Stimulated activated naive CD8-positive, alpha-beta T cell treated with anti-CD3 and anti-CD28 coated beads, Interleukin-15, amount 100 ng/mL, for 72 hours (primary cell): Measurements from ENCODE around the gene RUNDC1.
"Not testable (repeated sequence)": the region's sequence is repeated elsewhere in the genome, so short reads cannot be mapped to it uniquely, and the experiment has no call there.

Experiments used
- ATAC-seq: fragments of 150-1000 bp; cut with Tn5 transposase; 2 replicates; pipeline ENCODE4 v1.10.0; 2021; ENCODE audit warnings: mild to moderate bottlenecking, moderate library complexity
- DNase-seq, 2 donors: peaks; one replicate each; pipeline ENCODE4 v3.0.0; 2021 to 2022
- H3K27ac Mint-ChIP-seq, 2 donors: one replicate each; pipeline ENCODE4 v1.8.0; 2022; ENCODE audit warnings: mild to moderate bottlenecking in 2 of 2, mixed read lengths in 2 of 2, moderate library complexity in 2 of 2
- H3K27me3 Mint-ChIP-seq: one replicate; pipeline ENCODE4 v1.8.0; 2022; ENCODE audit warnings: mixed read lengths
- H3K4me1 Mint-ChIP-seq: one replicate; pipeline ENCODE4 v1.8.0; 2022; ENCODE audit warnings: mild to moderate bottlenecking, mixed read lengths
- H3K4me3 Mint-ChIP-seq, 2 donors: one replicate each; pipeline ENCODE4 v1.8.0; 2022; ENCODE audit warnings: mild to moderate bottlenecking in 2 of 2, mixed read lengths in 2 of 2, moderate library complexity in 1 of 2
- H3K9me3 Mint-ChIP-seq, 2 donors: one replicate each; pipeline ENCODE4 v1.8.0; 2022; ENCODE audit warnings: mixed read lengths in 2 of 2

RUNDC1 gene

GRCh38 chr17:42980274-42980765 is at the start of gene RUNDC1:
RUNDC1 (plus strand) TSS chr17:42980565; CDS start chr17:42980577, 12 bp downstream.
- no peaks in the 10 kb centered on the region for H3K27me3 Mint-ChIP-seq
- peak within 1 kb of the TSS; percentile 91 to 97 for H3K4me3 Mint-ChIP-seq
- H3K4me1 Mint-ChIP-seq: peaks cover 43% of the 10 kb centered on the region

DNA sequence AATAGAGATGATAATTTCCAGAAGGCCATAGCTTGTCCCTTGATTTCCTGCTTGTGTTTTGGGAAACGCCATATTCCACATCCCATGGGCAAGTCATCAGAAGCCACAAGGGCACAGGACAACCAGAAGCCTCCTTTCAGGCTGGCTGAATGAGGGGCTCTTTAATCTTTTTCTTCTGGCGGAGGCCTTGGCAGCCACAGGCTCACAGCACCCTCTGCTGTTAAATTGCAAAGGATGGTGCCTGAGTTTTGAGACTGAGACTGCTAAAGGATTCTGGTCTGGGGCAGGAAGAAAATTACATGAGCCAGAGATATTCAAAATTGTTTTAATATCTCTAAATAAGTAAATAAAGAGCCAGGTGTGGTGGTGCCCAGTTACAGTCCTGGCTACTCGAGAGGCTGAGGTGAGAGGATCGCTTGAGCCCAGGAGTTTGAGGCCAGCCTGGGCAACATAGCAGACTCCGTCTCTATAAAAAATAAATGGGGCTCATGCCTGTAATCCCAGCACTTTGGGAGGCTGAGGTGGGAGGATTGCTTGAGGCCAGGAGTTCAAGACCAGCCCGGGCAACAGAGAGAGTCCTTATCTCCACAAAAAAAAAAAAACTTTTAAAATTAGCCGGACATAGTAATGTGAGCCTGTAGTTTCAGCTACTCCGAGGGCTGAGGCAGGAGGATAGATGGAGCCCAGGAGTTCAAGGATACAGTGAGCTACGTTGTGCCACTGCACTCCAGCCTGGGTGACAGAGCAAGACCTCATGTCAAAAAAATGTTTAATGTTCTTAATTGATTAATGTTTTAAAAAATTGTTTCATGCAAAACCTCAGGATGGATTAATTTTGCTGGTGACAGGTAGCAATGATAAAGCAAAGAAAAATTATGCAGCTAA is 42.4 kb upstream of the RUNDC1 start:
- Mint-ChIP-seq H3K27me3 (peaks cover 36% of the 10 kb centered on the region), H3K27ac (no peak overlapping the region), H3K4me1 (no peaks in the 10 kb centered on the region), H3K9me3 (no peaks in the 10 kb centered on the region), H3K4me3 (no peak overlapping the region)
- ATAC-seq: peak; percentile 80
- peak; percentile 37 to 43 for DNase-seq

More at GRCh38 chr17:42980274-42980765, at the start of gene RUNDC1:
- DNase-seq: peak; percentile 85 to 88
- ATAC-seq: peak; percentile 87
- Mint-ChIP-seq H3K9me3 (no peaks in the 10 kb centered on the region), H3K27ac (peak within 1 kb of the TSS; percentile 96)

DNA sequence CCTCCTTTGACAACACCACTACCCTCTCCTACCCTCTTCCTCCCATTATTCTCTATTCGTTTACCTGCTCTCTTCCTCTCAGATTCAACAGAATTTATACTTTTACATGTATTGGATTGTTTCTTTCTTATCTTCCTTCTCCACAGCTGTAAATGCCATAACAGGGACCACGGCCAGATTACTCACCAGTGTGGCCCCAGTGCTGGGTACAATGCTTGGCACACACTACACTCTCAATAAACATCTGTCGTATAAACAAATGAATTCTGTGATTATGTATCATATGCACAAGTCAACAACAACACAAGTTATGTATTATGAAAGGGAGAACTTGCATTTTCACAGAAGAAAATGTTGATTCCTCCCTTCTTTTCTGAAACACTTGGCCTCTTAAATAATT is 36.2 kb upstream of the RUNDC1 start:
- Mint-ChIP-seq H3K27ac (no peak overlapping the region), H3K4me1 (no peaks in the 10 kb centered on the region), H3K4me3 (no peak overlapping the region), H3K27me3 (peaks cover 14% of the 10 kb centered on the region), H3K9me3 (no peaks in the 10 kb centered on the region)
- no peak for ATAC-seq
- DNase-seq: no peak

DNA sequence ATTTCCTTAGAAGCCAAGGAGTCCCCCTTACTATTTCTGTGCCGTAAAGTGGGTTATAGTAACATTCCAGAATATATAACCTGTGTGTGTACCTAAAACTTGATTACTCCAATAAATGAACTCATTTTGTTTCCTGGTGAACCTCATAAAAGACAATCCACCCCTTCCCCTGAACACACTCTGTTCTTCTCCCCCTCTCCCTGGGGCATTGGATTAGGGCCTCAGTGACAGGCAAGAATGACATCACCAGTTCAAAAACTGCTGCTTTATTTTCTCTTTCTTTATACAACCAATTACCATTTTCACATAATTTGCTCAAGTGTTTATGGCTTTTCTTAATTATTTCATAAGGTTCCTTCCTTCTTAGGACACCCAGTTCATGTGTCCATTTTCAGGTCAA is 33.6 kb upstream of the RUNDC1 start:
- no peak overlapping the region for H3K4me3 Mint-ChIP-seq
- no peak for ATAC-seq
- peak overlapping the region in 1 of 2 donors; percentile 72 for H3K27ac Mint-ChIP-seq
- H3K4me1 Mint-ChIP-seq: no peaks in the 10 kb centered on the region
- DNase-seq: no peak
- no peaks in the 10 kb centered on the region for H3K9me3 Mint-ChIP-seq
- H3K27me3 Mint-ChIP-seq: no peaks in the 10 kb centered on the region

DNA sequence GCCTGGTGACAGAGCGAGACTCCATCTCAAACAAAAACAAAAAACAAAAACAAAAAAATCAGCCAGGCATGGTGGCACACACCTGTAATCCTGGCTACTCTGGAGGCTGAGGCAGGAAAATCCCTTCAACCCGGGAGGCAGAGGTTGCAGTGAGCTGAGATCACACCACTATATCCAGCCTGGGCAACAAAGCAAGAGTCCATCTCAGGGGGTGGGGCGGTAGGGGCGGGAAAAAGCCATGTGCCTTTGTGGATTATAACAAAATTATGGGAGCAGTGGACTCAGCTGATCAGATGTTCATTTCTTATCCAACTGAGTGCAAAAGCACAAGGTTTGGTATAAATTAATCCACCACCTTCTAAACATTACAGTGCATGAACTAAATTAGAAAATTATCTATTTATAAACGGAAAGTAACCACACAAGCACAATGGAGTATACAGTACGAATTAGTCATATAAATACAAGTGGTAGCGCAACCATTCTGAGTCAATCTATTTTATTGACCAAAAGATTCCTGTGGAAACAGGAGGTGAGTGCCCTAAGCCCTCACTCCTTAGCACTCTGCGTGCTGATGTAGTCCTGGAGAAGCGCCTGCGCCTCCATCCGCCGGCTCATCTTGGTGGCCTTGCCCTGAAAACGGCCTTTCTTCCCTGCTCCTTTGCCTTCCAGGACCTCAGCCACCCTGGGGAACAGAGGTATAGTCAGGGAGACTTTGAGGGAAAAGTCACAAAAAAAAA is 30.2 kb upstream of the RUNDC1 start:
- no peak overlapping the region for H3K27ac Mint-ChIP-seq
- H3K4me1 Mint-ChIP-seq: no peaks in the 10 kb centered on the region
- H3K4me3 Mint-ChIP-seq: no peak overlapping the region
- no peaks in the 10 kb centered on the region for H3K9me3 Mint-ChIP-seq
- ATAC-seq: no peak
- no peaks in the 10 kb centered on the region for H3K27me3 Mint-ChIP-seq
- DNase-seq: no peak

- DNase-seq: no peak
- H3K4me1 Mint-ChIP-seq: peaks cover 6% of the 10 kb centered on the region
- H3K4me3 Mint-ChIP-seq: no peak overlapping the region
- no peak for ATAC-seq
- H3K27ac Mint-ChIP-seq: peak overlapping the region in 1 of 2 donors; percentile 38
- no peaks in the 10 kb centered on the region for H3K27me3 Mint-ChIP-seq
- H3K9me3 Mint-ChIP-seq: no peaks in the 10 kb centered on the region
Measured at GRCh38 chr17:42953669-42954068, 26.7 kb upstream of the RUNDC1 start.

DNA sequence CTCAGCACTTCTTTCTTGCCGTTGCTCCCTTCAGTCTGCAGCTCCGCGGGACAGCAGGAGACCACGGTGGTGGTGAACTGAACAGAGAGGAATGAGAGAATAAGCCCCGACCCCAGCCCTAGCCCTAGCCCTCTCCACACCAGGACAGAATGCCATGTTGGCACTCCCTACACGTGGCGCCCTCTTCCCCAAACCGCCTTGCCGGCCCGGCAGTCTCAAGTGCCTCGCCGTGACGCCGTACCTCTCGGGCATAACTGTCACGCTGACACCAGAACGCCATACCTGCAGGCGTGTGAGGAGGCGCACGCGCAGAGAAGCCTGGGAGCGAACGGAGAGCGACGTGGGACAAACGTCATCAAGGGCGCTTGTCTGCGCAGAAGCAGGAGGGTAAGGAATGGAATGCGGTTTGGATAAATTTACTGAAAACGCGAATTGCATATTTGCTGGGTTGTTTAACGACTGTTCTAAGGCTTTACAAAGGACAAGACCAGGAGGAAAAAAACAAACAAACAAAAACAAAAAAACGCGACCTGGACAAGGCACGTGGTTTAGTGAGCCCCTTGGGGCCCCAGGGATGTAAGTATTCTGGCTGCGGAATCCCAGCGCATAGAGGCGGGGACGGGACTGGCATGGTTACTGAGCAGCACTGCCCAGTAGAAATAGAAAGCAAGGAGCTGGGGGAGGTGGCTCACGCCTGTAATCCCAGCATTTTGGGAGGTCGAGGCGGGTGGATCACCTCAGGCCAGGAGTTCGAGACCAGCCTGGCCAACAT is 16.0 kb upstream of the RUNDC1 start, which contains the start of gene AARSD1:
AARSD1 (minus strand) TSS at position 294 of the 772 bp plus-strand sequence; CDS start at position 280, 14 bp downstream.
- Mint-ChIP-seq H3K27me3 (no peaks in the 10 kb centered on the region), H3K4me1 (peaks cover 19% of the 10 kb centered on the region), H3K9me3 (no peaks in the 10 kb centered on the region), H3K27ac (peak within 1 kb of the TSS; percentile 87 to 94), H3K4me3 (peak within 1 kb of the TSS; percentile 92 to 93)
- DNase-seq (peak; percentile 85 to 91), ATAC-seq (peak; percentile 99)

GRCh38 chr17:42967925-42968324 is 12.4 kb upstream of the RUNDC1 start:
- Mint-ChIP-seq H3K27me3 (no peaks in the 10 kb centered on the region), H3K4me1 (peaks cover 13% of the 10 kb centered on the region), H3K4me3 (no peak overlapping the region), H3K9me3 (no peaks in the 10 kb centered on the region), H3K27ac (no peak overlapping the region)
- ATAC-seq (no peak), DNase-seq (no peak)

GRCh38 chr17:42969001-42969581 is 11.3 kb upstream of the RUNDC1 start:
- peak overlapping the region in 1 of 2 donors; percentile 21 for H3K27ac Mint-ChIP-seq
- no peak overlapping the region for H3K4me3 Mint-ChIP-seq
- H3K27me3 Mint-ChIP-seq: no peaks in the 10 kb centered on the region
- DNase-seq: no peak
- ATAC-seq: no peak
- H3K4me1 Mint-ChIP-seq: peaks cover 5% of the 10 kb centered on the region
- H3K9me3 Mint-ChIP-seq: no peaks in the 10 kb centered on the region

- ATAC-seq: no peak
Measured at GRCh38 chr17:42971589-42971988, 8.8 kb upstream of the RUNDC1 start.

GRCh38 chr17:42973323-42973722 is 7.0 kb upstream of the RUNDC1 start:
- not testable (repeated sequence) for H3K27ac Mint-ChIP-seq, ATAC-seq, H3K27me3 Mint-ChIP-seq, H3K4me3 Mint-ChIP-seq, H3K9me3 Mint-ChIP-seq, DNase-seq, H3K4me1 Mint-ChIP-seq

More at GRCh38 chr17:42971589-42971988, 8.8 kb upstream of the RUNDC1 start:
- no peak overlapping the region for H3K27ac Mint-ChIP-seq
- no peak overlapping the region for H3K4me3 Mint-ChIP-seq
- no peaks in the 10 kb centered on the region for H3K27me3 Mint-ChIP-seq
- no peaks in the 10 kb centered on the region for H3K9me3 Mint-ChIP-seq
- no peak for DNase-seq
- peaks cover 6% of the 10 kb centered on the region for H3K4me1 Mint-ChIP-seq

DNA sequence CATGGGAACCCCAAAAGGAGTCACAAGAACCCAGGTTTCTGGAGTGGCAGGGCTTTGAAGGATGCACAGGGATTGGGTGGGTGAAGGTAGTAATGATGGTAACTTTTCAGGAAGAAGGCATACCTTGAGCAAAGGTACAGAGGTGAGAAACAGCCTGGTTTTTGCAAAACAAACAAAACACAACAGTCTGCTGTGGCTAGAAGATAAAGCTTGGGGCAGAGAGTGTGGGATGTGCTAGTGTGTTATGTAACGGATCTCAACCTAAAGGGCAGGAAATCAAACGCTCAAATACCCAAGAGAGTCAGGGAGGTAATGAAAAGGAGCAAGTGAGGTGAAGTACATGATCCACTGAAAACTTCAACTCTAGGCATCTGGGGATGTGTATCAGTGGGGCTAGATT is 5.1 kb upstream of the RUNDC1 start:
- Mint-ChIP-seq H3K4me1 (peaks cover 16% of the 10 kb centered on the region), H3K27ac (no peak overlapping the region), H3K9me3 (no peaks in the 10 kb centered on the region), H3K4me3 (no peak overlapping the region), H3K27me3 (no peaks in the 10 kb centered on the region)
- DNase-seq (no peak), ATAC-seq (no peak)

GRCh38 chr17:42975701-42976100 is 4.7 kb upstream of the RUNDC1 start:
- not testable (repeated sequence) for ATAC-seq, H3K27ac Mint-ChIP-seq, H3K9me3 Mint-ChIP-seq, H3K4me3 Mint-ChIP-seq, DNase-seq, H3K27me3 Mint-ChIP-seq
- H3K4me1 Mint-ChIP-seq: peaks cover 16% of the 10 kb centered on the region

- DNase-seq (peak in 1 of 2 donors; percentile 46), ATAC-seq (peak; percentile 74)
- H3K4me3 Mint-ChIP-seq: peak within 1 kb of the TSS; percentile 91 to 97
- no peaks in the 10 kb centered on the region for H3K27me3 Mint-ChIP-seq
- H3K9me3 Mint-ChIP-seq: no peaks in the 10 kb centered on the region
- peaks cover 43% of the 10 kb centered on the region for H3K4me1 Mint-ChIP-seq
- H3K27ac Mint-ChIP-seq: peak within 1 kb of the TSS; percentile 96
Measured at GRCh38 chr17:42979511-42980273, 673 bp upstream of the RUNDC1 start, which contains the start of gene PTGES3L. PTGES3L (minus strand) TSS chr17:42980080; CDS start chr17:42980053, 27 bp downstream.
